GM23338 (cell line): ENCODE data around the gene MUTYH. TPM values are rescaled to one million over a fixed set of nuclear protein-coding genes. Genes with fewer than 3 reads are reported as not detected.

Experiments used
- ATAC-seq: fragments of 200-7000 bp; cut with Tn5 transposase; 3 replicates; pipeline ENCODE4 v1.9.1; 2020
- DNase-seq: peaks from one replicate; pipeline ENCODE4 v3.0.0-alpha.2; 2015; ENCODE audit warnings: low spot score
- H2AFZ ChIP-seq: fragments of 200-600 bp; sonication (generic); 2 replicates; pipeline ENCODE4 v1.8.0; 2016; ENCODE audit warnings: antibody characterized with exemption, mild to moderate bottlenecking, moderate library complexity
- H3F3A ChIP-seq: fragments of 200-600 bp; sonication (generic); replicated peaks from 2 replicates; pipeline ENCODE4 v1.8.0; 2017; ENCODE audit warnings: antibody characterized with exemption, mixed run types, low read depth
- H3K27ac ChIP-seq: fragments of 200-600 bp; sonication (generic); 2 replicates; pipeline ENCODE4 v1.6.1; 2016; ENCODE audit warnings: low read depth
- H3K27me3 ChIP-seq: fragments of 200-600 bp; sonication (generic); 2 replicates; pipeline ENCODE4 v1.8.0; 2016; ENCODE audit warnings: mild to moderate bottlenecking, mixed run types, moderate library complexity; ENCODE audit not compliant: insufficient read depth
- H3K36me3 ChIP-seq: fragments of 200-600 bp; sonication (generic); 2 replicates; pipeline ENCODE4 v1.8.0; 2016; ENCODE audit warnings: mild to moderate bottlenecking; ENCODE audit not compliant: insufficient read depth
- H3K4me1 ChIP-seq: fragments of 200-600 bp; sonication (generic); 2 replicates; pipeline ENCODE4 v1.8.0; 2016; ENCODE audit warnings: mild to moderate bottlenecking, moderate library complexity; ENCODE audit not compliant: insufficient read depth
- H3K4me2 ChIP-seq: fragments of 200-600 bp; sonication (generic); 2 replicates; pipeline ENCODE4 v1.7.1; 2017; ENCODE audit warnings: mixed run types
- H3K4me3 ChIP-seq: fragments of 200-600 bp; sonication (generic); 2 replicates; pipeline ENCODE4 v1.6.1; 2016; ENCODE audit warnings: mixed run types
- H3K79me2 ChIP-seq: fragments of 200-600 bp; sonication (generic); replicated peaks from 2 replicates; pipeline ENCODE4 v1.8.0; 2017; ENCODE audit warnings: mild to moderate bottlenecking; ENCODE audit not compliant: insufficient read depth
- H3K9me2 ChIP-seq: fragments of 200-600 bp; sonication (generic); 2 replicates; pipeline ENCODE4 v1.8.0; 2017; ENCODE audit not compliant: insufficient read depth
- H4K20me1 ChIP-seq: fragments of 200-600 bp; sonication (generic); replicated peaks from 2 replicates; pipeline ENCODE4 v1.8.0; 2017; ENCODE audit warnings: mild to moderate bottlenecking; ENCODE audit not compliant: insufficient read depth
- H3K27ac Mint-ChIP-seq: 2 replicates; pipeline ENCODE4 v1.8.0; 2020; ENCODE audit warnings: inconsistent platforms, mild to moderate bottlenecking, moderate library complexity, mixed read lengths
- H3K27me3 Mint-ChIP-seq: 3 replicates; pipeline ENCODE4 v1.8.0; 2022; ENCODE audit warnings: low read depth, mild to moderate bottlenecking, moderate library complexity, mixed read lengths, inconsistent platforms; ENCODE audit not compliant: insufficient read depth, poor library complexity
- H3K36me3 Mint-ChIP-seq: 3 replicates; pipeline ENCODE4 v1.8.0; 2021; ENCODE audit warnings: low read depth, mild to moderate bottlenecking, inconsistent platforms, moderate library complexity, mixed read lengths
- H3K4me1 Mint-ChIP-seq: 3 replicates; pipeline ENCODE4 v1.8.0; 2020; ENCODE audit warnings: mild to moderate bottlenecking, inconsistent platforms, mixed read lengths
- H3K4me3 Mint-ChIP-seq: 3 replicates; pipeline ENCODE4 v1.8.0; 2021; ENCODE audit warnings: moderate library complexity, mild to moderate bottlenecking, inconsistent platforms, mixed read lengths
- H3K9me3 Mint-ChIP-seq: 3 replicates; pipeline ENCODE4 v1.8.0; 2020; ENCODE audit warnings: moderate library complexity, mild to moderate bottlenecking, inconsistent platforms, mixed read lengths
- CREB1 ChIP-seq: fragments of 250-450 bp; sonication (Bioruptor Pico); IDR thresholded peaks from 2 replicates; pipeline ENCODE4 v1.5.0; 2020; ENCODE audit warnings: low read depth, mild to moderate bottlenecking, moderate library complexity
- ETS1 ChIP-seq: IDR thresholded peaks from 2 replicates; pipeline ENCODE4 v1.6.1; 2016; ENCODE audit warnings: antibody characterized with exemption
- EZH2 ChIP-seq: fragments of 200-600 bp; sonication (generic); IDR thresholded peaks from one replicate; pipeline ENCODE4 v1.8.0; 2017; ENCODE audit warnings: antibody characterized with exemption, mild to moderate bottlenecking, low read depth; ENCODE audit not compliant: unreplicated experiment
- JUNB ChIP-seq: IDR thresholded peaks from one replicate; pipeline ENCODE4 v1.6.1; 2016; ENCODE audit warnings: antibody characterized with exemption; ENCODE audit not compliant: unreplicated experiment
- NANOG ChIP-seq: IDR thresholded peaks from 2 replicates; pipeline ENCODE4 v1.6.1; 2016; ENCODE audit warnings: antibody characterized with exemption, borderline replicate concordance
- POLR2AphosphoS5 ChIP-seq: IDR thresholded peaks from 2 replicates; pipeline ENCODE4 v1.6.1; 2016; ENCODE audit warnings: antibody characterized with exemption, low read depth
- STAT1 ChIP-seq: IDR thresholded peaks from one replicate; pipeline ENCODE4 v1.6.1; 2016; ENCODE audit warnings: antibody characterized with exemption; ENCODE audit not compliant: unreplicated experiment
- ZNF114 ChIP-seq: fragments of 250-450 bp; sonication (Bioruptor Pico); IDR thresholded peaks from 2 replicates; pipeline ENCODE4 v1.5.0; 2020; ENCODE audit warnings: mild to moderate bottlenecking, moderate library complexity
- ZNF331 ChIP-seq: fragments of 250-450 bp; sonication (Bioruptor Pico); IDR thresholded peaks from 2 replicates; pipeline ENCODE4 v1.5.0; 2020; ENCODE audit warnings: low read depth, mild to moderate bottlenecking, moderate library complexity
- polyA plus RNA-seq: library from polyadenylated mRNA; unstranded; fragments of >200 nt; fragmentation: Nextera tagmentation; extraction: Ambion mirVana; gene quantifications from 2 replicates; pipeline ENCODE4 v1.2.1, GENCODE V29; 2016
- total RNA-seq: library from RNA; depleted of rRNA; stranded (reverse); fragments of >200 nt; shearing (Covaris generic); gene quantifications from 2 replicates; pipeline ENCODE4 v1.2.3, GENCODE V29; 2014
- TF ChIP-seq, protein P1 (sequence below): IDR thresholded peaks from one replicate; pipeline ENCODE4 v1.6.1; 2018; ENCODE audit warnings: antibody characterized with exemption; ENCODE audit not compliant: unreplicated experiment

The MUTYH gene
- total and polyA plus RNA-seq, 2 experiments from 2014 or later = 47.9 to 67.4 TPM

DNA sequence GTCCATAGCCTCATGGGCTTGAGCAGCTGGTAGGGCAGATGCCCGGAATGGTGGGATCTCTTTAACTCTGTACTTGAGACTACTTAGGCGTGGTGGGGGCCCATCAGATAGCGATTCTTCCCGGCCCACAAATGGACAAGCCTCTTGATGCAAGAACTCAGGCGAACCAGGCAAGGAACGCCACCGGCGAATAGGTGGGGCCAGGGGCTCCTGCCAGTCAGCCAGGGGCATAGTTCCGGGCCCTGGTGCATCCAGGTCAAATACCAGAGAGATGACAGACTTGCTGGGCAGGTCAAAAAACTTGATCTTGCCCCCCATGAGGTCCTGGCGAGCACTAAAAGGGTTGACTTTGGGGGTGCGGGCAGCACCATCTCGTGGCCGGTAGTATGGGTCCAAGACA is 4.8 kb upstream of the MUTYH start (continued):
- TF ChIP-seq, protein P1, sequence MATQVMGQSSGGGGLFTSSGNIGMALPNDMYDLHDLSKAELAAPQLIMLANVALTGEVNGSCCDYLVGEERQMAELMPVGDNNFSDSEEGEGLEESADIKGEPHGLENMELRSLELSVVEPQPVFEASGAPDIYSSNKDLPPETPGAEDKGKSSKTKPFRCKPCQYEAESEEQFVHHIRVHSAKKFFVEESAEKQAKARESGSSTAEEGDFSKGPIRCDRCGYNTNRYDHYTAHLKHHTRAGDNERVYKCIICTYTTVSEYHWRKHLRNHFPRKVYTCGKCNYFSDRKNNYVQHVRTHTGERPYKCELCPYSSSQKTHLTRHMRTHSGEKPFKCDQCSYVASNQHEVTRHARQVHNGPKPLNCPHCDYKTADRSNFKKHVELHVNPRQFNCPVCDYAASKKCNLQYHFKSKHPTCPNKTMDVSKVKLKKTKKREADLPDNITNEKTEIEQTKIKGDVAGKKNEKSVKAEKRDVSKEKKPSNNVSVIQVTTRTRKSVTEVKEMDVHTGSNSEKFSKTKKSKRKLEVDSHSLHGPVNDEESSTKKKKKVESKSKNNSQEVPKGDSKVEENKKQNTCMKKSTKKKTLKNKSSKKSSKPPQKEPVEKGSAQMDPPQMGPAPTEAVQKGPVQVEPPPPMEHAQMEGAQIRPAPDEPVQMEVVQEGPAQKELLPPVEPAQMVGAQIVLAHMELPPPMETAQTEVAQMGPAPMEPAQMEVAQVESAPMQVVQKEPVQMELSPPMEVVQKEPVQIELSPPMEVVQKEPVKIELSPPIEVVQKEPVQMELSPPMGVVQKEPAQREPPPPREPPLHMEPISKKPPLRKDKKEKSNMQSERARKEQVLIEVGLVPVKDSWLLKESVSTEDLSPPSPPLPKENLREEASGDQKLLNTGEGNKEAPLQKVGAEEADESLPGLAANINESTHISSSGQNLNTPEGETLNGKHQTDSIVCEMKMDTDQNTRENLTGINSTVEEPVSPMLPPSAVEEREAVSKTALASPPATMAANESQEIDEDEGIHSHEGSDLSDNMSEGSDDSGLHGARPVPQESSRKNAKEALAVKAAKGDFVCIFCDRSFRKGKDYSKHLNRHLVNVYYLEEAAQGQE = no peak
- TF ChIP-seq CREB1 (CRISPR knock-in tag) (no peak), JUNB (no peak)

DNA sequence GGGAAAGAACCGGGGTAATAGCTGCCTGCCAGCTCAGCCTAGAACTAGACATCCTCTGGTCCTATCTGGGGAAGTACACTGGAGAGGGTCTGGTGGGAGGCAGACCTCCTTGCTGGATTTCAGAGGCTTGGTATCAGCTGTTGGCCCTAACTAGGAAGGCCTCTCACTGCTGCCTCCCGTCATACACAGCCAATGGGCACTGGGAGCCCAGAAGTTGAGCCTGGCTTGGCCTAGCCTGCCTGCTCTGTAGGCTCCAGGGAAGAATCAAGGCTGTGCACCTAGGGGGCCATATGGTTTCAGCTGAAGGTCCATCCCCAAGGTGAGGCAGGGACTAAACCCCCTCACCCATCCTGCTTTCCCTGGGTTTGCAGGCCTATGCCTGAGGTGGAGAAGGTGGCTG is 4.3 kb upstream of the MUTYH start:
- TF ChIP-seq EZH2 (no peak), POLR2AphosphoS5 (no peak)
- Histone ChIP-seq H3K27me3 (no peaks in the 10 kb centered on the region), H3K4me2 (no peak overlapping the region), H3K9me2 (no peaks in the 10 kb centered on the region), H3K4me1 (peaks cover 9% of the 10 kb centered on the region), H3K27ac (no peak overlapping the region), H2AFZ (no peak overlapping the region), H3F3A (0 out of 2 replicates have a peak, but pooled peaks cover 7% of the 10 kb centered on the region), H3K79me2 (peaks cover 17% of the 10 kb centered on the region), H3K4me3 (no peak overlapping the region), H4K20me1 (no peaks in the 10 kb centered on the region; the same call in none of the 2 replicates), H3K36me3 (peaks cover 7% of the 10 kb centered on the region)
- Mint-ChIP-seq H3K27me3 (peaks cover 4% of the 10 kb centered on the region), H3K4me1 (peaks cover 4% of the 10 kb centered on the region), H3K4me3 (no peak overlapping the region), H3K27ac (no peak overlapping the region), H3K9me3 (no peaks in the 10 kb centered on the region), H3K36me3 (peaks cover 52% of the 10 kb centered on the region)
- no peak for DNase-seq
- no peak for ATAC-seq

GRCh38 chr1:45340816-45341466 is 701 bp upstream of the MUTYH start:
- DNase-seq = peak; percentile 26
- no peaks in the 10 kb centered on the region for H3K9me2 ChIP-seq
- H3K4me1 Mint-ChIP-seq = peaks cover 21% of the 10 kb centered on the region
- H3K36me3 ChIP-seq = peaks cover 7% of the 10 kb centered on the region
- H3K36me3 Mint-ChIP-seq = peaks cover 63% of the 10 kb centered on the region
- no peak overlapping the region for H2AFZ ChIP-seq
- H3K4me3 Mint-ChIP-seq = peak overlapping the region; percentile 99
- H3K27me3 ChIP-seq = no peaks in the 10 kb centered on the region
- no peaks in the 10 kb centered on the region for H3K9me3 Mint-ChIP-seq
- H3K27me3 Mint-ChIP-seq = peaks cover 2% of the 10 kb centered on the region
- 0 out of 2 replicates have a peak, but pooled peaks cover 14% of the 10 kb centered on the region for H3F3A ChIP-seq
- no peak overlapping the region; the same call in 1 of the 2 replicates for H3K27ac ChIP-seq
- H3K4me3 ChIP-seq = peak overlapping the region; percentile 61
- H4K20me1 ChIP-seq = no peaks in the 10 kb centered on the region; the same call in 1 of the 2 replicates
- H3K27ac Mint-ChIP-seq = peak overlapping the region; percentile 99
- H3K79me2 ChIP-seq = peaks cover 43% of the 10 kb centered on the region
- no peak; the same call in 2 of the 3 replicates for ATAC-seq
- peaks cover 17% of the 10 kb centered on the region for H3K4me1 ChIP-seq
- H3K4me2 ChIP-seq = peak overlapping the region; percentile 82
- TF ChIP-seq ZNF114 (CRISPR knock-in tag) = no peak
- no peak for TF ChIP-seq ETS1
- no peak for TF ChIP-seq NANOG
- TF ChIP-seq, protein P1 = no peak
- no peak for TF ChIP-seq POLR2AphosphoS5
- no peak for TF ChIP-seq ZNF331
- TF ChIP-seq STAT1 = no peak
